IMR-90 (cell line): ENCODE measurements around the gene MEX3A. TPM values are rescaled to one million over a fixed set of nuclear protein-coding genes. Genes with fewer than 3 reads are reported as not detected.

ENCODE experiments used
- ATAC-seq: fragments of 200-7000 bp; cut with Tn5 transposase; 2 replicates; pipeline ENCODE4 v1.9.1; 2020; ENCODE audit warnings: low read depth, mild to moderate bottlenecking, moderate library complexity
- BruUV-seq: library from RNA; stranded (reverse); fragments of 400-500 nt; replicated peaks from 2 replicates; lab custom pipeline; 2021; lab: Mats Ljungman, UMichigan
- CTCF ChIA-PET: fragments of 300-600 bp; formaldehyde crosslinking; extraction: SDS; loops from one replicate; lab custom pipeline; 2021; ENCODE audit warnings: antibody characterized with exemption; lab: Yijun Ruan, JAX
- POLR2A ChIA-PET: fragments of 300-600 bp; sonication (Branson Sonifier 250); formaldehyde crosslinking; loops from one replicate; lab custom pipeline; 2022; ENCODE audit warnings: antibody characterized with exemption; ENCODE audit not compliant: unreplicated experiment; lab: Charles Lee
- DNase-seq: peaks from one replicate; pipeline ENCODE4 v3.0.0; 2013
- H2AFZ ChIP-seq: replicated peaks from 2 replicates; pipeline ENCODE3; 2013; ENCODE audit warnings: low read length, mild to moderate bottlenecking; ENCODE audit not compliant: poor library complexity
- H2AK5ac ChIP-seq: 2 replicates; pipeline ENCODE4 v1.6.1; 2013; ENCODE audit warnings: low read depth, low read length, inconsistent platforms
- H2AK9ac ChIP-seq: replicated peaks from 2 replicates; pipeline ENCODE3; 2013; ENCODE audit warnings: mild to moderate bottlenecking, low read depth, low read length, moderate library complexity; ENCODE audit not compliant: poor library complexity
- H2BK120ac ChIP-seq: 2 replicates; pipeline ENCODE4 v1.6.1; 2013; ENCODE audit warnings: low read depth, low read length, inconsistent platforms
- H2BK15ac ChIP-seq: 3 replicates; pipeline ENCODE4 v1.6.1; 2013; ENCODE audit warnings: low read depth, low read length, inconsistent platforms
- H2BK20ac ChIP-seq: 2 replicates; pipeline ENCODE4 v1.6.1; 2013; ENCODE audit warnings: low read depth, mild to moderate bottlenecking, inconsistent platforms, low read length, moderate library complexity
- H2BK5ac ChIP-seq: 2 replicates; pipeline ENCODE4 v1.6.1; 2013; ENCODE audit warnings: mild to moderate bottlenecking, low read depth, low read length, inconsistent platforms; ENCODE audit not compliant: poor library complexity, severe bottlenecking
- H3K14ac ChIP-seq: replicated peaks from 2 replicates; pipeline ENCODE4 v1.6.1; 2013; ENCODE audit warnings: low read depth, low read length, inconsistent platforms
- H3K18ac ChIP-seq: 2 replicates; pipeline ENCODE4 v1.6.1; 2013; ENCODE audit warnings: low read depth, low read length, control low read depth
- H3K23ac ChIP-seq: 2 replicates; pipeline ENCODE4 v1.6.1; 2013; ENCODE audit warnings: low read depth, low read length, inconsistent platforms
- H3K27ac ChIP-seq: 2 replicates; pipeline ENCODE4 v1.5.1; 2013; ENCODE audit warnings: mild to moderate bottlenecking, control low read depth, low read length; ENCODE audit not compliant: insufficient read depth
- H3K27me3 ChIP-seq: 2 replicates; pipeline ENCODE4 v1.6.1; 2013; ENCODE audit warnings: low read length; ENCODE audit not compliant: control insufficient read depth, insufficient read depth
- H3K36me3 ChIP-seq: 2 replicates; pipeline ENCODE4 v1.6.1; 2013; ENCODE audit warnings: low read length, mixed read lengths; ENCODE audit not compliant: control insufficient read depth, insufficient read depth
- H3K4ac ChIP-seq: 2 replicates; pipeline ENCODE4 v1.6.1; 2013; ENCODE audit warnings: low read depth, low read length, inconsistent platforms
- H3K4me1 ChIP-seq: 2 replicates; pipeline ENCODE4 v1.6.1; 2013; ENCODE audit warnings: low read length, mixed read lengths; ENCODE audit not compliant: control insufficient read depth, insufficient read depth
- H3K4me2 ChIP-seq: 2 replicates; pipeline ENCODE4 v1.6.1; 2013; ENCODE audit warnings: low read depth, mild to moderate bottlenecking, control low read depth, low read length, moderate library complexity
- H3K4me3 ChIP-seq: 2 replicates; pipeline ENCODE4 v1.5.1; 2013; ENCODE audit warnings: low read depth, mild to moderate bottlenecking, control low read depth, low read length, moderate library complexity; ENCODE audit not compliant: insufficient read depth
- H3K56ac ChIP-seq: 2 replicates; pipeline ENCODE4 v1.6.1; 2013; ENCODE audit warnings: low read length, inconsistent platforms; ENCODE audit not compliant: insufficient read depth; ENCODE audit errors: extremely low read depth
- H3K79me1 ChIP-seq, 2 experiments: 2 replicates each; pipeline ENCODE4 v1.6.1; 2013; ENCODE audit warnings: low read length in 2 of 2, inconsistent platforms in 1 of 2, low read depth in 1 of 2
- H3K9ac ChIP-seq: 2 replicates; pipeline ENCODE4 v1.6.1; 2013; ENCODE audit warnings: low read depth, low read length, control low read depth
- H3K9me1 ChIP-seq: 2 replicates; pipeline ENCODE4 v1.6.1; 2013; ENCODE audit warnings: low read length, inconsistent platforms; ENCODE audit not compliant: insufficient read depth
- H3K9me3 ChIP-seq: 2 replicates; pipeline ENCODE4 v1.6.1; 2013; ENCODE audit warnings: low read length; ENCODE audit not compliant: control insufficient read depth, insufficient read depth
- H4K20me1 ChIP-seq: 2 replicates; pipeline ENCODE4 v1.6.1; 2013; ENCODE audit warnings: low read length, inconsistent platforms; ENCODE audit not compliant: insufficient read depth
- H4K5ac ChIP-seq: 2 replicates; pipeline ENCODE4 v1.6.1; 2013; ENCODE audit warnings: mild to moderate bottlenecking, low read depth, low read length, control low read depth
- H4K8ac ChIP-seq, 2 experiments: 2 replicates each; pipeline ENCODE4 v1.6.1; 2013; ENCODE audit warnings: low read depth in 2 of 2, low read length in 2 of 2, control low read depth in 1 of 2, inconsistent platforms in 1 of 2
- H4K91ac ChIP-seq: 2 replicates; pipeline ENCODE4 v1.6.1; 2013; ENCODE audit warnings: low read depth, low read length, inconsistent platforms; ENCODE audit not compliant: insufficient read depth
- BHLHE40 ChIP-seq: fragments of 150-350 bp; IDR thresholded peaks from 2 replicates; pipeline ENCODE4 v1.6.1; 2016; ENCODE audit warnings: mild to moderate bottlenecking, low read depth, low read length
- CEBPB ChIP-seq: IDR thresholded peaks from 2 replicates; pipeline ENCODE4 v1.6.1; 2012; ENCODE audit warnings: low read depth, low read length, improper control_type of control experiment
- CHD1 ChIP-seq: IDR thresholded peaks from 2 replicates; pipeline ENCODE4 v1.6.1; 2012; ENCODE audit warnings: low read depth, low read length, improper control_type of control experiment
- FOS ChIP-seq: fragments of 150-350 bp; IDR thresholded peaks from 2 replicates; pipeline ENCODE4 v1.6.1; 2016; ENCODE audit warnings: low read depth, low read length
- MAFK ChIP-seq: IDR thresholded peaks from 2 replicates; pipeline ENCODE4 v1.6.1; 2012; ENCODE audit warnings: low read depth, low read length, improper control_type of control experiment
- MXI1 ChIP-seq: IDR thresholded peaks from 2 replicates; pipeline ENCODE4 v1.6.1; 2012; ENCODE audit warnings: low read depth, mild to moderate bottlenecking, low read length, moderate library complexity, borderline replicate concordance
- NFE2L2 ChIP-seq: fragments of 150-350 bp; IDR thresholded peaks from 2 replicates; pipeline ENCODE4 v1.6.1; 2016; ENCODE audit warnings: low read depth, mild to moderate bottlenecking, low read length
- POLR2A ChIP-seq: IDR thresholded peaks from 2 replicates; pipeline ENCODE4 v1.6.1; 2012; ENCODE audit warnings: mild to moderate bottlenecking, low read depth, low read length
- RAD21 ChIP-seq: IDR thresholded peaks from 2 replicates; pipeline ENCODE4 v1.6.1; 2012; ENCODE audit warnings: low read length, improper control_type of control experiment
- RCOR1 ChIP-seq: IDR thresholded peaks from 2 replicates; pipeline ENCODE4 v1.6.1; 2012; ENCODE audit warnings: mild to moderate bottlenecking, low read length, improper control_type of control experiment; ENCODE audit not compliant: insufficient replicate concordance
- RFX5 ChIP-seq: IDR thresholded peaks from 2 replicates; pipeline ENCODE4 v1.8.0; 2012; ENCODE audit warnings: low read depth, mild to moderate bottlenecking, low read length, moderate library complexity
- SMC3 ChIP-seq: fragments of 150-350 bp; IDR thresholded peaks from 2 replicates; pipeline ENCODE4 v1.6.1; 2016; ENCODE audit warnings: low read depth, mild to moderate bottlenecking, antibody characterized with exemption, low read length, moderate library complexity
- USF2 ChIP-seq: fragments of 150-350 bp; IDR thresholded peaks from 2 replicates; pipeline ENCODE4 v1.6.1; 2017; ENCODE audit warnings: mild to moderate bottlenecking, antibody characterized with exemption, low read length, low read depth
- WGBS, 2 experiments: methylation state at CpG; one replicate each; pipeline versions ENCODE4 v1.1.5 to v1.1.7; 2013; ENCODE audit warnings: missing lambda C conversion rate in 2 of 2; ENCODE audit not compliant: insufficient read length in 1 of 2; ENCODE audit errors: extremely low coverage in 2 of 2; 5-methylcytosine and 5-hydroxymethylcytosine counted together
- dilution Hi-C: fragments of 300-500 bp; cut with HindIII; formaldehyde crosslinking; loops from one replicate; pipeline ENCODE4 v1.14.3; 2018; ENCODE audit warnings: low sequenced_read_pairs; ENCODE audit not compliant: unreplicated experiment
- in situ Hi-C: fragments of 300-500 bp; cut with MboI; formaldehyde crosslinking; loops from 3 replicates; pipeline ENCODE4 v1.14.3; 2019; ENCODE audit warnings: low sequenced_read_pairs, inconsistent platforms, mixed read lengths
- intact Hi-C: fragments of 100-400 bp; cut with micrococcal nuclease; formaldehyde crosslinking; loops from 2 replicates; pipeline ENCODE4 v1.10.0; 2022
- polyA plus RNA-seq, 3 experiments: library from polyadenylated mRNA; depleted of rRNA; stranded (reverse); fragments of >200 nt; gene quantifications; 2 replicates each; pipeline ENCODE4 v1.2.3, GENCODE V29; 2012; ENCODE audit warnings: low replicate concordance in 1 of 3
- total RNA-seq: library from RNA; depleted of rRNA; stranded (reverse); fragments of >200 nt; gene quantifications from 2 replicates; pipeline ENCODE4 v1.2.3, GENCODE V29; 2012
- TF ChIP-seq, protein P1 (sequence below): fragments of 150-350 bp; IDR thresholded peaks from 2 replicates; pipeline ENCODE4 v1.6.1; 2016; ENCODE audit warnings: low read depth, mild to moderate bottlenecking, low read length, moderate library complexity, borderline replicate concordance

Gene MEX3A
- total and polyA plus RNA-seq, 2 of the 4 experiments (the other 2 are of a cell fraction), result 2.3 to 9.0 TPM

- H3K23ac ChIP-seq, result peak overlapping the region; percentile 96
- peak overlapping the region; percentile 1; the same call in 1 of the 3 replicates for H2BK15ac ChIP-seq
- H2AK9ac ChIP-seq, result peak overlapping the region; percentile 97
- H4K91ac ChIP-seq, result peak overlapping the region; percentile 73
- peak overlapping the region; percentile 75 for H3K4me2 ChIP-seq
- peaks cover 24% of the 10 kb centered on the region for H3K9me1 ChIP-seq
- peak overlapping the region; percentile 83 for H2AK5ac ChIP-seq
- peak overlapping the region; percentile 80 for H2BK5ac ChIP-seq
- H3K4me3 ChIP-seq, result peak overlapping the region; percentile 2; the same call in 1 of the 2 replicates
- peaks cover 41% of the 10 kb centered on the region for H3K4me1 ChIP-seq
- intact Hi-C loops (no loop called here), in situ Hi-C loops (no loop called here), dilution Hi-C loops (no loop called here)
- ATAC-seq (peak; percentile 16), DNase-seq (peak; percentile 76)
- H3K27me3 ChIP-seq, result no peaks in the 10 kb centered on the region
- peak overlapping the region; percentile 24; the same call in 1 of the 2 replicates for H3K9ac ChIP-seq
- peaks cover 84% of the 10 kb centered on the region for H4K20me1 ChIP-seq
- H3K36me3 ChIP-seq, result peaks cover 13% of the 10 kb centered on the region
- ChIA-PET CTCF (interaction anchor here (1.1 to 1.3 kb wide), 2 partner anchors 9 to 23 kb away, joined by 3 to 4 read pairs; no protein-coding TSS in a partner anchor), POLR2A (no interaction called here)
- no peaks in the 10 kb centered on the region for H3K9me3 ChIP-seq
- H2BK20ac ChIP-seq, result no peak overlapping the region; the same call in 1 of the 2 replicates
- no peak overlapping the region; the same call in 1 of the 2 replicates for H4K5ac ChIP-seq
- peak overlapping the region; percentile 59 for H2BK120ac ChIP-seq
- no peak overlapping the region for H2AFZ ChIP-seq
- peak overlapping the region; percentile 68; the same call in 1 of the 2 replicates for H3K56ac ChIP-seq
- WGBS, 2 experiments, result 31% methylated on average over 2 of the region's 3 CpGs; no CpG with 5 or more reads in 1 of the 2 experiments
- H3K18ac ChIP-seq, result peak overlapping the region; percentile 13; the same call in 1 of the 2 replicates
- H3K79me1 ChIP-seq, result peaks cover 0 to 28% of the 10 kb centered on the region in 2 experiments; a peak in 2 of 4 replicates
- peak overlapping the region in 1 of 2 experiments; percentile 67; a peak in 3 of 4 replicates for H4K8ac ChIP-seq
- peak overlapping the region; percentile 94 for H3K4ac ChIP-seq
- peak overlapping the region; percentile 93 for H3K14ac ChIP-seq
- no TSS peak for BruUV-seq
- peak overlapping the region; percentile 73 for H3K27ac ChIP-seq
- TF ChIP-seq RCOR1 (no peak), USF2 (no peak), FOS (peak; percentile 22; the same call in 1 of the 2 replicates), POLR2A (peak; percentile 20; the same call in 1 of the 2 replicates), CHD1 (no peak), SMC3 (no peak), RFX5 (no peak), RAD21 (no peak), NFE2L2 (no peak), CEBPB (no peak), MXI1 (no peak), BHLHE40 (no peak), MAFK (no peak)
- TF ChIP-seq, protein P1, sequence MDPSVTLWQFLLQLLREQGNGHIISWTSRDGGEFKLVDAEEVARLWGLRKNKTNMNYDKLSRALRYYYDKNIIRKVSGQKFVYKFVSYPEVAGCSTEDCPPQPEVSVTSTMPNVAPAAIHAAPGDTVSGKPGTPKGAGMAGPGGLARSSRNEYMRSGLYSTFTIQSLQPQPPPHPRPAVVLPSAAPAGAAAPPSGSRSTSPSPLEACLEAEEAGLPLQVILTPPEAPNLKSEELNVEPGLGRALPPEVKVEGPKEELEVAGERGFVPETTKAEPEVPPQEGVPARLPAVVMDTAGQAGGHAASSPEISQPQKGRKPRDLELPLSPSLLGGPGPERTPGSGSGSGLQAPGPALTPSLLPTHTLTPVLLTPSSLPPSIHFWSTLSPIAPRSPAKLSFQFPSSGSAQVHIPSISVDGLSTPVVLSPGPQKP, result no peak
These were observed 37.4 kb upstream of the MEX3A start for GRCh38 chr1:156119503-156120209.
